Aorta (tissue), 5 donors: Measurements from ENCODE around the gene TTLL11. TPM values are rescaled to one million over a fixed set of nuclear protein-coding genes. Genes with fewer than 3 reads are reported as not detected.

ENCODE experiments used
- ATAC-seq: fragments of 200-7000 bp; cut with Tn5 transposase; one replicate; pipeline ENCODE4 v1.9.1; 2022; ENCODE audit warnings: moderate library complexity; ENCODE audit not compliant: low FRiP score
- DNase-seq, 2 donors: peaks; one replicate each; pipeline ENCODE4 v3.0.0-alpha.2; 2020
- H3K27ac ChIP-seq, 2 donors: one replicate each; pipeline ENCODE4 v1.5.1; 2013; ENCODE audit warnings: low read length in 2 of 2, mild to moderate bottlenecking in 2 of 2, moderate library complexity in 2 of 2, control low read depth in 1 of 2, inconsistent platforms in 1 of 2, low read depth in 1 of 2
- H3K27me3 ChIP-seq, 2 donors: one replicate each; pipeline ENCODE4 v1.6.1; 2013; ENCODE audit warnings: control low read depth in 1 of 2, low read length in 1 of 2, mild to moderate bottlenecking in 1 of 2, moderate library complexity in 1 of 2; ENCODE audit not compliant: insufficient read depth in 2 of 2, control insufficient read depth in 1 of 2
- H3K36me3 ChIP-seq, 2 donors: one replicate each; pipeline ENCODE4 v1.6.1; 2013; ENCODE audit warnings: control low read depth in 1 of 2, low read length in 1 of 2, mild to moderate bottlenecking in 1 of 2; ENCODE audit not compliant: insufficient read depth in 2 of 2, control insufficient read depth in 1 of 2
- H3K4me1 ChIP-seq, 2 donors: one replicate each; pipeline ENCODE4 v1.6.1; 2013; ENCODE audit warnings: low read length in 2 of 2, control low read depth in 1 of 2, mild to moderate bottlenecking in 1 of 2, moderate library complexity in 1 of 2; ENCODE audit not compliant: insufficient read depth in 2 of 2, control insufficient read depth in 1 of 2
- H3K4me3 ChIP-seq, 2 donors: one replicate each; pipeline ENCODE4 v1.5.1; 2013; ENCODE audit warnings: low read length in 2 of 2, control low read depth in 1 of 2, mild to moderate bottlenecking in 1 of 2
- H3K9me3 ChIP-seq: one replicate; pipeline ENCODE4 v1.6.1; 2013; ENCODE audit warnings: mild to moderate bottlenecking, low read length; ENCODE audit not compliant: control insufficient read depth
- WGBS, 2 donors: extraction: QIAGEN DNeasy Blood & Tissue Kit; methylation state at CpG; one replicate each; pipeline ENCODE4 v1.1.7; 2013; 5-methylcytosine and 5-hydroxymethylcytosine counted together
- intact Hi-C, 2 donors: fragments of 100-400 bp; cut with DNase I; formaldehyde crosslinking; loops; one replicate each; pipeline versions ENCODE4 v1.14.2 to v1.15.0; 2022
- polyA plus RNA-seq, 2 donors: library from polyadenylated mRNA; stranded (reverse); fragments of 200-250 nt; gene quantifications; one replicate each; pipeline ENCODE4 v1.2.3, GENCODE V29; 2013
- total RNA-seq, 2 donors: library from RNA; stranded (reverse); fragmentation: NEBNext Ultra II Directional; extraction: Animal tissue kit (Norgen Biotek cat#: 25700); gene quantifications; one replicate each; pipeline ENCODE4 v1.2.1, GENCODE V29; 2021
- donor health status: healthy with polysubstance abuse.
- donor health status: Bipolar disorder and iron deficiency.
- donor health status: DM: no; HTN: no; CAD: no.
- donor health status: DM: no; HTN: no; CAD: no.
- donor health status: DM: yes; HTN: yes; CAD: no.

TTLL11 gene
- total and polyA plus RNA-seq, 4 donors = 7.7 to 31.4 (median 18.3) TPM

- intact Hi-C loops = no loop called here
- DNase-seq = peak in 1 of 2 donors; percentile 51
- no peak for ATAC-seq
- Histone ChIP-seq H3K9me3 (no peaks in the 10 kb centered on the region), H3K4me1 (no peaks in the 10 kb centered on the region), H3K27me3 (no peaks in the 10 kb centered on the region), H3K27ac (no peak overlapping the region), H3K4me3 (no peak overlapping the region), H3K36me3 (no peaks in the 10 kb centered on the region)
- WGBS, 2 donors = 72 to 75% methylated on average over 12 of the region's 12 CpGs
Observed at GRCh38 chr9:122115176-122116035, 22.3 kb upstream of the TTLL11 start.

GRCh38 chr9:122113574-122113973 lies 20.5 kb upstream of the TTLL11 start:
- Histone ChIP-seq H3K27me3 (no peaks in the 10 kb centered on the region), H3K27ac (no peak overlapping the region), H3K9me3 (no peaks in the 10 kb centered on the region), H3K4me1 (no peaks in the 10 kb centered on the region), H3K36me3 (no peaks in the 10 kb centered on the region), H3K4me3 (no peak overlapping the region)
- 53 to 55% methylated on average over 5 of the region's 5 CpGs for WGBS, 2 donors
- no peak for DNase-seq
- no peak for ATAC-seq
- intact Hi-C loops = no loop called here

- 89 to 90% methylated on average over 6 of the region's 6 CpGs for WGBS, 2 donors
- Histone ChIP-seq H3K36me3 (no peaks in the 10 kb centered on the region), H3K4me1 (no peaks in the 10 kb centered on the region), H3K27ac (no peak overlapping the region), H3K9me3 (no peaks in the 10 kb centered on the region), H3K4me3 (no peak overlapping the region), H3K27me3 (no peaks in the 10 kb centered on the region)
- intact Hi-C loops = no loop called here
- DNase-seq (peak in 1 of 2 donors; percentile 37), ATAC-seq (no peak)
Observed at GRCh38 chr9:122112238-122112637, 19.1 kb upstream of the TTLL11 start.

GRCh38 chr9:122111413-122112085 lies 18.4 kb upstream of the TTLL11 start:
- intact Hi-C loops = no loop called here
- WGBS, 2 donors = 89 to 95% methylated on average over 9 of the region's 9 CpGs
- no peak for ATAC-seq
- Histone ChIP-seq H3K9me3 (no peaks in the 10 kb centered on the region), H3K4me3 (no peak overlapping the region), H3K27ac (no peak overlapping the region), H3K36me3 (no peaks in the 10 kb centered on the region), H3K27me3 (no peaks in the 10 kb centered on the region), H3K4me1 (no peaks in the 10 kb centered on the region)
- peak in 1 of 2 donors; percentile 63 for DNase-seq

DNA sequence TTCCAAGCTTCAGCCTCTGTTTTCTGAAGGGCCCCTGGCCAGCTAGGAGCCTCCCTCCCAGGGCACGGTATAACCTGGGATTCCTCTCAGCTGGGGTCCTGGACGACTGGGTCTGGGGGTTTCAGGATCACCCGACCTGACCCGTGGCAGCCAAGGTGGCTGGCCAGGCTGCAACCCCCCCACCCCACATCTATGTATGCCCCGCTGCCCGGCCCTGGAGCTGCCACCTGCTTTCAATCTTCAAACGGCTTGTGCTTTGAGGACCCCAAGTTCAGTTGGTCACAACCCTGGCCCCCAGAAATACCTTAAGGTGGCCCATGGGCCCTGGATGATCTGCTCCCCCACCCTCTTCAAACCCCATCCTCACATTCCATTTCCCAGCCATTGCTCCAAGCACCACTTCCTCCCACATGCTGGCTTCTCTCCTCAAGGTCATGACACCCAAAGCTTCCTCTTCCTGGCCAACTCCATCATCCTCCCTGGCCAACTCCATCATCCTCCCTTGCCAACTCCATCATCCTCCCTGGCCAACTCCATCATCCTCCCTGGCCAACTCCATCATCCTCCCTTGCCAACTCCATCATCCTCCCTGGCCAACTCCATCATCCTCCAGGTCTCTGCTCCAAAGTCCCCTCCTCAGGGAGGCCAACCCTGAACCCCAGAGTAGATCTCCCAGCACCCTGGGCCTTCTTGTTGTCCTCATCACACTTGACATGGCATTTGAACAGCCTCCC lies 17.2 kb upstream of the TTLL11 start:
- Histone ChIP-seq H3K9me3 (no peaks in the 10 kb centered on the region), H3K36me3 (no peaks in the 10 kb centered on the region), H3K27ac (no peak overlapping the region), H3K27me3 (no peaks in the 10 kb centered on the region), H3K4me1 (no peaks in the 10 kb centered on the region), H3K4me3 (no peak overlapping the region)
- DNase-seq = peak in 1 of 2 donors; percentile 60
- ATAC-seq = no peak
- intact Hi-C loops = no loop called here
- 88 to 90% methylated on average over 5 to 7 of the region's 7 CpGs for WGBS, 2 donors

DNA sequence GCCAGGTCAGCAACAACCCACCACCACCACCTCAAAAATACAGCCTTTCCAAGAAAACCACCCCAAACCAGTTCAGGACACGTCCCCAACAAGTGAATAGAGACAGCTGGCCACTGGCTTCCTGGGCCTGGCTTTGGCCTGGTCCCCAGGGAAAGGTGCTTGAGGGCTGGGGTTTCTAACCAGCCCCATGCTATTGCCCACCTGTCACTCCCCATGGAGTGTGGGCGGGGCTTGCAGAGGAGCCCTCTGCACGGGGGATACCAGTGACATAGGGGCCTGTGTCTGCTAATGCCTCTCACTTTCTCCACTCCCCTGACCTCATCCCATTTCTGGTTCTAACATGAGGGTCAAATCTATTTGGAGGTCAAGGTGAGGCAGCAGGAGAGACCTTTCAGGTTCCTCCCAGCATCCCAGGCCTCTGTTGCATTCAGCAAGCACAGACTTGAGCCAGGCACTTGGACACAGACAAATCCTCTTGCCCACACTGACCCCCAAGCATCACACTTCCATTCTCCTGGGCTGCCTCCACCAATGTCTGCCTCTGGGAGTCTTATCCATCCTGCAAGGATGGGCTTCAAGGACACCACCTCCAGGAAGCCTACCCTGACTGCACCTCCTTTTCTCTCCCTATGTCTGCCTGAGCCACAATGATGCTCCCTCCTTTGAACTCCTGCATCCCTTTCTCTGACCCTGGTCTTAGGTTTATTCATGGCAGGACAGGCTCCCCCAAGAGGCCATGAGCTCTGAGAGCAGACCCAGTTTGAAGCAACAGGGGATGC lies 16.1 kb upstream of the TTLL11 start:
- ATAC-seq (no peak), DNase-seq (peak in 1 of 2 donors; percentile 21)
- Histone ChIP-seq H3K4me1 (no peaks in the 10 kb centered on the region), H3K27ac (no peak overlapping the region), H3K9me3 (no peaks in the 10 kb centered on the region), H3K27me3 (no peaks in the 10 kb centered on the region), H3K36me3 (no peaks in the 10 kb centered on the region), H3K4me3 (no peak overlapping the region)
- WGBS, 2 donors = 91% methylated on average over 3 of the region's 3 CpGs
- intact Hi-C loops = loop anchor here in 1 of 2 donors (10.0 kb wide), 1 partner anchor 696 kb away; the partner anchor contains the start of gene OR1K1

GRCh38 chr9:122107291-122107805 lies 14.2 kb upstream of the TTLL11 start:
- peak in 1 of 2 donors; percentile 70 for DNase-seq
- 49 to 65% methylated on average over 7 of the region's 7 CpGs for WGBS, 2 donors
- no peak overlapping the region for H3K27ac ChIP-seq

DNA sequence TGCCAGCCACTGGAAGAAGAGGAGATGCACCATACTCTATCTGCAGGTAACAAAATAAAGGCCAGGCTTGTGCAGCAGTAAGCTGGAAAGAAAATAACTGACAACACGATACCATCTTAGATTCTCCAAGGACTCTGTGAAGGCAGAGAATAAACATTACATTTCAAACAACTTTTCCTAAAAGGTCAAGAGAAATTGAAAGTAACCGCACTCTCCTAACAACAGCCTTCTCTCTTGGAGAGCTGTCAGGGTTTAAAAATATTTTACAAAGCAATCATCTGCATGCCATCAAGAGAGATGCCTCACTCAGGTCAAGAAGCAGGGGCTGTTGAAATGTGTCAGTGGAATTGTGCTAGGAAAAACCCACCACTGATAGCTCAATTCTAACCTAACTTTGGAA lies 13.5 kb upstream of the TTLL11 start:
- no peak for DNase-seq
- intact Hi-C loops = loop anchor here in 1 of 2 donors (10.0 kb wide), 1 partner anchor 698 kb away; the partner anchor contains the start of gene OR1K1
- WGBS, 2 donors = 71 to 74% methylated on average over 2 of the region's 2 CpGs
- no peaks in the 10 kb centered on the region for H3K27me3 ChIP-seq
- ATAC-seq = no peak
- H3K4me3 ChIP-seq = no peak overlapping the region
- no peaks in the 10 kb centered on the region for H3K36me3 ChIP-seq
- no peaks in the 10 kb centered on the region for H3K4me1 ChIP-seq
- no peaks in the 10 kb centered on the region for H3K9me3 ChIP-seq
- H3K27ac ChIP-seq = no peak overlapping the region

More at GRCh38 chr9:122107291-122107805, 14.2 kb upstream of the TTLL11 start:
- Histone ChIP-seq H3K4me1 (no peaks in the 10 kb centered on the region), H3K9me3 (no peaks in the 10 kb centered on the region), H3K4me3 (no peak overlapping the region), H3K36me3 (no peaks in the 10 kb centered on the region), H3K27me3 (no peaks in the 10 kb centered on the region)
- ATAC-seq = no peak
- intact Hi-C loops = loop anchor here in 1 of 2 donors (10.0 kb wide), 1 partner anchor 697 kb away; the partner anchor contains the start of gene OR1K1
